Measurements from ENCODE around the gene CD44. TPM values are rescaled to one million over a fixed set of nuclear protein-coding genes. Genes with fewer than 3 reads are reported as not detected.

The CD44 gene
- total RNA-seq, 1 experiment from 2014 or later = 61.4 TPM

DNA sequence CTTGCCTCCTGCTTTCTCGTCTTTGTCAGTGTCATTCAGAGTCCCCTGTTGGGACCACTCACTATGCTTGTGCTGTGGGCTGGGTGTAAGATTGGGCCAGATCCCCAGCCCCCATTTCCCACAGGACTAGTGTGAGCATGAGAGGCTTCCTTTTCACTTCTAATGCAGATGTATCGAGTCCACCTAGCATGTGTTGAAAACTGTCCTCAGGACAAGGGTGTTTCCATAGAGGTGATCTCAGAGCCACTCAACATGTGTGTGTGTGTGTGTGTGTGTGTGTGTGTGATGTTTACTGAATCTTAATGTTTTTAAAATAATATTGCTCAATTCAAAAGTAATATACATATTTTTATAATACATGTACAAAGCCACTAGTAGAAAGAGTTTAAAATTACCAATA lies 11.4 kb upstream of the CD44 start:
- no peak for DNase-seq
- TF ChIP-seq CTCF (IDR thresholded peaks at IDR 0.05; ENCODE audit: insufficient read depth in 1 of 2, low read depth in 1 of 2, low read length in 1 of 2, severe bottlenecking in 1 of 2, unreplicated experiment in 1 of 2) = no peak
- Histone ChIP-seq H3K9me3 (no peaks in the 10 kb centered on the region), H3K27me3 (replicated peaks; ENCODE audit: control insufficient read depth, insufficient read depth, low read length) (no peaks in the 10 kb centered on the region; the same call in 1 of the 2 replicates), H3K4me1 (no peaks in the 10 kb centered on the region), H3K36me3 (ENCODE audit: control insufficient read depth, insufficient read depth, low read length) (no peaks in the 10 kb centered on the region), H3K4me3 (ENCODE audit: low read depth, low read length) (no peak overlapping the region)
- Mint-ChIP-seq H3K27ac (ENCODE audit: unreplicated experiment) (no peak overlapping the region), H3K4me3 (ENCODE audit: unreplicated experiment) (no peak overlapping the region), H3K4me1 (ENCODE audit: low read depth, unreplicated experiment) (no peaks in the 10 kb centered on the region), H3K36me3 (ENCODE audit: insufficient read depth, unreplicated experiment) (no peaks in the 10 kb centered on the region), H3K9me3 (ENCODE audit: unreplicated experiment) (no peaks in the 10 kb centered on the region), H3K27me3 (ENCODE audit: insufficient read depth, unreplicated experiment) (peaks cover 3% of the 10 kb centered on the region)
- intact Hi-C loops (cut with micrococcal nuclease; ENCODE audit: unreplicated experiment) = no loop called here
- CTCF ChIA-PET = no interaction called here
- POLR2A ChIA-PET = no interaction called here
- no TSS peak for BruUV-seq (replicated peaks)

- BruUV-seq (replicated peaks) = no TSS peak
- no peak overlapping the region for H3K4me3 ChIP-seq (ENCODE audit: low read depth, low read length)
- no peak for TF ChIP-seq CTCF (IDR thresholded peaks at IDR 0.05; ENCODE audit: insufficient read depth in 1 of 2, low read depth in 1 of 2, low read length in 1 of 2, severe bottlenecking in 1 of 2, unreplicated experiment in 1 of 2)
- ChIA-PET CTCF (no interaction called here), POLR2A (no interaction called here)
- no peaks in the 10 kb centered on the region for H3K9me3 ChIP-seq
- H3K27me3 ChIP-seq (replicated peaks; ENCODE audit: control insufficient read depth, insufficient read depth, low read length) = no peaks in the 10 kb centered on the region
- Mint-ChIP-seq H3K27me3 (ENCODE audit: insufficient read depth, unreplicated experiment) (peaks cover 3% of the 10 kb centered on the region), H3K36me3 (ENCODE audit: insufficient read depth, unreplicated experiment) (no peaks in the 10 kb centered on the region), H3K4me1 (ENCODE audit: low read depth, unreplicated experiment) (no peaks in the 10 kb centered on the region), H3K9me3 (ENCODE audit: unreplicated experiment) (no peaks in the 10 kb centered on the region), H3K27ac (ENCODE audit: unreplicated experiment) (no peak overlapping the region), H3K4me3 (ENCODE audit: unreplicated experiment) (no peak overlapping the region)
- intact Hi-C loops (cut with micrococcal nuclease; ENCODE audit: unreplicated experiment) = no loop called here
- H3K4me1 ChIP-seq = no peaks in the 10 kb centered on the region
- DNase-seq = no peak
- H3K36me3 ChIP-seq (ENCODE audit: control insufficient read depth, insufficient read depth, low read length) = no peaks in the 10 kb centered on the region
These were observed 7.9 kb upstream of the CD44 start for GRCh38 chr11:35131094-35131493.

DNA sequence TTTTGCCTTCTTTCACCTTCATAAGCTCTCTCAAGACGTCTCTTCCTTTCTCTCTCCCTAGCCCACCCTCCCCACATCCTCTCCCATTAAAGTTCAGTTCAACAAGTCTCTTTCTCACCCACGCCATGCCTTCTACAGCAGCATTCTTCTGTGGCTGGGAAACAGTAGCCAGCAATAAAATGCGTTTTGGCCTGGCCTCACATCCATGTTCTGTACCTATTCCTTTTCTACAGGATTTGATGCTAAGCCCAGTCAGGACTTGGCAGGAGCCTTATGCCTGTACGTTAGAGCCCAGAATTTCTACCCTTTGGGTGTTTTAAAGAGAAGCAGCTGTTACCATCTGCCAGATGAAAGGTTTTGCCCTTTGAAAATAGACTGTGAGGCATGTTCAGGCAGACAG lies 7.1 kb upstream of the CD44 start:
- CTCF ChIA-PET = no interaction called here
- H3K4me3 Mint-ChIP-seq (ENCODE audit: unreplicated experiment) = no peak overlapping the region
- no TSS peak for BruUV-seq (replicated peaks)

More for the DNA sequence above, 7.1 kb upstream of the CD44 start:
- TF ChIP-seq CTCF (IDR thresholded peaks at IDR 0.05; ENCODE audit: insufficient read depth in 1 of 2, low read depth in 1 of 2, low read length in 1 of 2, severe bottlenecking in 1 of 2, unreplicated experiment in 1 of 2) = no peak
- no peak for DNase-seq
- Histone ChIP-seq H3K27me3 (replicated peaks; ENCODE audit: control insufficient read depth, insufficient read depth, low read length) (no peaks in the 10 kb centered on the region), H3K9me3 (no peaks in the 10 kb centered on the region), H3K36me3 (ENCODE audit: control insufficient read depth, insufficient read depth, low read length) (no peaks in the 10 kb centered on the region), H3K4me1 (no peaks in the 10 kb centered on the region), H3K4me3 (ENCODE audit: low read depth, low read length) (no peak overlapping the region)
- no peaks in the 10 kb centered on the region for H3K36me3 Mint-ChIP-seq (ENCODE audit: insufficient read depth, unreplicated experiment)
- POLR2A ChIA-PET = no interaction called here
- H3K27ac Mint-ChIP-seq (ENCODE audit: unreplicated experiment) = no peak overlapping the region
- H3K27me3 Mint-ChIP-seq (ENCODE audit: insufficient read depth, unreplicated experiment) = no peaks in the 10 kb centered on the region
- no peaks in the 10 kb centered on the region for H3K9me3 Mint-ChIP-seq (ENCODE audit: unreplicated experiment)
- intact Hi-C loops (cut with micrococcal nuclease; ENCODE audit: unreplicated experiment) = no loop called here
- no peaks in the 10 kb centered on the region for H3K4me1 Mint-ChIP-seq (ENCODE audit: low read depth, unreplicated experiment)

Measured in Caco-2 (cell line).